ENCODE data around the gene MAPKAP1. TPM values are rescaled to one million over a fixed set of nuclear protein-coding genes. Genes with fewer than 3 reads are reported as not detected.

The MAPKAP1 gene
- polyA plus RNA-seq, 1 donor from 2014 or later, result 57.5 TPM

- no peaks in the 10 kb centered on the region for H3K9me2 ChIP-seq (ENCODE audit: insufficient read depth, low read length)
- TF ChIP-seq CTCF (IDR thresholded peaks at IDR 0.05; ENCODE audit: poor library complexity, severe bottlenecking) (no peak), MXI1 (conservative IDR thresholded peaks at IDR 0.05; ENCODE audit: poor library complexity, severe bottlenecking) (no peak), REST (IDR thresholded peaks at IDR 0.05; ENCODE audit: borderline replicate concordance) (no peak), SMC3 (conservative IDR thresholded peaks at IDR 0.05; ENCODE audit: poor library complexity) (no peak), POLR2AphosphoS5 (IDR thresholded peaks at IDR 0.05) (no peak), EZH2 (IDR thresholded peaks at IDR 0.05; ENCODE audit: borderline replicate concordance, insufficient read depth, low read length, poor library complexity, severe bottlenecking) (no peak), TAF1 (IDR thresholded peaks at IDR 0.05; ENCODE audit: low read depth) (no peak), EP300 (conservative IDR thresholded peaks at IDR 0.05; ENCODE audit: poor library complexity, severe bottlenecking) (no peak), RAD21 (conservative IDR thresholded peaks at IDR 0.05) (no peak)
- no peaks in the 10 kb centered on the region for H3F3A ChIP-seq (ENCODE audit: insufficient read depth, low read length, poor library complexity, severe bottlenecking)
- H3K4me3 ChIP-seq (ENCODE audit: low read length), result no peak overlapping the region
- no peak overlapping the region for H3K4me2 ChIP-seq (ENCODE audit: low read length)
- no peak overlapping the region for H2AFZ ChIP-seq (ENCODE audit: low read depth, low read length)
- no peak overlapping the region for H3K27ac ChIP-seq (ENCODE audit: low read length)
- H3K9ac ChIP-seq (ENCODE audit: low read length), result no peak overlapping the region
- no peaks in the 10 kb centered on the region for H3K36me3 ChIP-seq (ENCODE audit: insufficient read depth, low read length)
- H3K79me2 ChIP-seq (replicated peaks; ENCODE audit: insufficient read depth, low read length), result no peaks in the 10 kb centered on the region
- H3K27me3 ChIP-seq (ENCODE audit: insufficient read depth, low read depth, low read length), result no peaks in the 10 kb centered on the region
- no peaks in the 10 kb centered on the region for H3K9me3 ChIP-seq (ENCODE audit: low read length)
- no peaks in the 10 kb centered on the region for H4K20me1 ChIP-seq (ENCODE audit: insufficient read depth)
Measured at GRCh38 chr9:125513668-125514413, 193.2 kb downstream of the MAPKAP1 start.

- Histone ChIP-seq H3K9me3 (ENCODE audit: low read length) (no peaks in the 10 kb centered on the region), H2AFZ (ENCODE audit: low read depth, low read length) (no peak overlapping the region), H3K27me3 (ENCODE audit: insufficient read depth, low read depth, low read length) (no peaks in the 10 kb centered on the region), H3K4me3 (ENCODE audit: low read length) (no peak overlapping the region), H3K79me2 (replicated peaks; ENCODE audit: insufficient read depth, low read length) (no peaks in the 10 kb centered on the region), H3K9me2 (ENCODE audit: insufficient read depth, low read length) (no peaks in the 10 kb centered on the region), H3F3A (ENCODE audit: insufficient read depth, low read length, poor library complexity, severe bottlenecking) (no peaks in the 10 kb centered on the region), H3K4me2 (ENCODE audit: low read length) (no peak overlapping the region), H3K36me3 (ENCODE audit: insufficient read depth, low read length) (no peaks in the 10 kb centered on the region), H3K27ac (ENCODE audit: low read length) (no peak overlapping the region), H4K20me1 (ENCODE audit: insufficient read depth) (no peaks in the 10 kb centered on the region), H3K9ac (ENCODE audit: low read length) (no peak overlapping the region)
- TF ChIP-seq REST (IDR thresholded peaks at IDR 0.05; ENCODE audit: borderline replicate concordance) (no peak), TAF1 (IDR thresholded peaks at IDR 0.05; ENCODE audit: low read depth) (no peak), EZH2 (IDR thresholded peaks at IDR 0.05; ENCODE audit: borderline replicate concordance, insufficient read depth, low read length, poor library complexity, severe bottlenecking) (no peak), MXI1 (conservative IDR thresholded peaks at IDR 0.05; ENCODE audit: poor library complexity, severe bottlenecking) (no peak), POLR2AphosphoS5 (IDR thresholded peaks at IDR 0.05) (no peak), RAD21 (conservative IDR thresholded peaks at IDR 0.05) (no peak), SMC3 (conservative IDR thresholded peaks at IDR 0.05; ENCODE audit: poor library complexity) (no peak), CTCF (IDR thresholded peaks at IDR 0.05; ENCODE audit: poor library complexity, severe bottlenecking) (no peak), EP300 (conservative IDR thresholded peaks at IDR 0.05; ENCODE audit: poor library complexity, severe bottlenecking) (no peak)
Measured at GRCh38 chr9:125513303-125513667, 193.7 kb downstream of the MAPKAP1 start.
